Prostate gland (tissue), 2 donors: ENCODE data around the gene TGFB1. TPM values are rescaled to one million over a fixed set of nuclear protein-coding genes. Genes with fewer than 3 reads are reported as not detected.

Experiments
- DNase-seq: peaks from one replicate; pipeline ENCODE4 v3.0.0-alpha.2; 2019; ENCODE audit warnings: low spot score
- H3K27ac ChIP-seq, 2 donors: fragments of 200-600 bp; sonication (generic); 2 replicates each; pipeline ENCODE4 v1.5.1; 2017 to 2019
- H3K27me3 ChIP-seq: fragments of 200-600 bp; sonication (generic); replicated peaks from 2 replicates; pipeline ENCODE4 v1.5.1; 2019; ENCODE audit not compliant: insufficient read depth
- H3K36me3 ChIP-seq, 2 donors: fragments of 200-600 bp; sonication (generic); 1 replicate in 1 of 2; 2 replicates in 1 of 2; pipeline versions ENCODE4 v1.5.1 to v1.8.1; 2017 to 2019
- H3K4me1 ChIP-seq: fragments of 200-600 bp; sonication (generic); replicated peaks from 2 replicates; pipeline ENCODE4 v1.5.1; 2019
- H3K4me3 ChIP-seq, 2 donors: fragments of 200-600 bp; sonication (generic); 2 replicates each; pipeline ENCODE4 v1.5.1; 2017 to 2019
- H3K9me3 ChIP-seq: fragments of 200-600 bp; sonication (generic); 2 replicates; pipeline ENCODE4 v1.5.1; 2017
- POLR2A ChIP-seq: fragments of 450-650 bp; IDR thresholded peaks from one replicate; pipeline ENCODE4 v1.6.1; 2016; ENCODE audit warnings: antibody characterized with exemption, mild to moderate bottlenecking
- POLR2AphosphoS5 ChIP-seq: sonication (generic); formaldehyde crosslinking; IDR thresholded peaks from one replicate; pipeline ENCODE4 v1.6.1; 2017; ENCODE audit warnings: antibody characterized with exemption
- WGBS: methylation state at CpG from one replicate; pipeline ENCODE4 v1.1.5; 2018; 5-methylcytosine and 5-hydroxymethylcytosine counted together
- intact Hi-C: fragments of 100-400 bp; cut with DNase I; formaldehyde crosslinking; loops from one replicate; pipeline ENCODE4 v1.14.2; 2022
- total RNA-seq, 2 donors: library from RNA; depleted of rRNA; stranded (reverse); fragments of >200 nt; gene quantifications; one replicate each; pipeline ENCODE4 v1.1.0, GENCODE V29; 2016
- TF ChIP-seq, protein P1 (sequence below), 4 experiments: fragments of 200-600 bp in 2 of 4; fragments of 450-650 bp in 2 of 4; sonication (generic) in 2 of 4; IDR thresholded peaks; 1 replicate in 3 of 4; 2 replicates in 1 of 4; pipeline ENCODE4 v1.5.1; 2016 to 2019; ENCODE audit warnings: antibody characterized with exemption in 4 of 4, mild to moderate bottlenecking in 2 of 4, moderate library complexity in 2 of 4

TGFB1 gene
- total RNA-seq, 2 donors from 2014 or later: 9.7 to 32.4 TPM

DNA sequence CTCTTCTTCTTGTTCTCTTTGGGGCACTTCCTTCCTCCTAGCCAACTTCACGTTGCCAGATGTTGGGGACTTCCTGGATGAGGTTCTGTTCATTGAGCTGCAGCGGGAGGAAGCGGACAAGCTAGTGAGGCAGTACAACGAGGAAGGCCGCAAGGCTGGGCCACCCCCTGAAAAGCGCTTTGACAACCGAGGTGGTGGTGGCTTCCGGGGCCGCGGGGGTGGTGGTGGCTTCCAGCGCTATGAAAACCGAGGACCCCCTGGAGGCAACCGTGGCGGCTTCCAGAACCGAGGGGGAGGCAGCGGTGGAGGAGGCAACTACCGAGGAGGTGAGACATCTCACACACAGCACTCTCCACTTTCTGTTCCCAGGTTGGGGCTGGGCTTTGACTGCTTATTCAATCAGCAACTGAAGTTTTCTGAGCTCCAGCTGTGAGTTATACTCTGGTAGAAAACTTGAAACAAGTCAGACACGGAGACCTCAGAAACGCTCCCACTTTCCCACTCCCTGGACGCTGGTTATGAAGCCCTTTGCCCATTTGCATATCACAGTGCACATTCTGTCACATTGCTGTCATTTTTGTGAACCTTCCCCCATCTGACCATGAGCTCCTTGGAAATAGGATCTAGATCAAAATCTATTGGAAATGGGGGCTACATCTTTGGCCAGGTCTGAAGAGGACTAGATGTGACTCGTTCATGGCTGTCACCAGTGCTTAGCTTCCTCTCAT is 50.9 kb downstream of the TGFB1 start:
- Histone ChIP-seq H3K36me3 (peaks cover 19 to 28% of the 10 kb centered on the region in 2 donors), H3K4me3 (no peak overlapping the region), H3K27ac (no peak overlapping the region), H3K9me3 (no peaks in the 10 kb centered on the region), H3K4me1 (peaks cover 6% of the 10 kb centered on the region), H3K27me3 (no peaks in the 10 kb centered on the region)
- 78% methylated on average over 21 of the region's 21 CpGs for WGBS
- no peak for DNase-seq
- intact Hi-C loops: no loop called here
- TF ChIP-seq, protein P1, sequence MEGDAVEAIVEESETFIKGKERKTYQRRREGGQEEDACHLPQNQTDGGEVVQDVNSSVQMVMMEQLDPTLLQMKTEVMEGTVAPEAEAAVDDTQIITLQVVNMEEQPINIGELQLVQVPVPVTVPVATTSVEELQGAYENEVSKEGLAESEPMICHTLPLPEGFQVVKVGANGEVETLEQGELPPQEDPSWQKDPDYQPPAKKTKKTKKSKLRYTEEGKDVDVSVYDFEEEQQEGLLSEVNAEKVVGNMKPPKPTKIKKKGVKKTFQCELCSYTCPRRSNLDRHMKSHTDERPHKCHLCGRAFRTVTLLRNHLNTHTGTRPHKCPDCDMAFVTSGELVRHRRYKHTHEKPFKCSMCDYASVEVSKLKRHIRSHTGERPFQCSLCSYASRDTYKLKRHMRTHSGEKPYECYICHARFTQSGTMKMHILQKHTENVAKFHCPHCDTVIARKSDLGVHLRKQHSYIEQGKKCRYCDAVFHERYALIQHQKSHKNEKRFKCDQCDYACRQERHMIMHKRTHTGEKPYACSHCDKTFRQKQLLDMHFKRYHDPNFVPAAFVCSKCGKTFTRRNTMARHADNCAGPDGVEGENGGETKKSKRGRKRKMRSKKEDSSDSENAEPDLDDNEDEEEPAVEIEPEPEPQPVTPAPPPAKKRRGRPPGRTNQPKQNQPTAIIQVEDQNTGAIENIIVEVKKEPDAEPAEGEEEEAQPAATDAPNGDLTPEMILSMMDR (IDR thresholded peaks at IDR 0.05): no peak
- no peak for TF ChIP-seq POLR2AphosphoS5
- no peak for TF ChIP-seq POLR2A

DNA sequence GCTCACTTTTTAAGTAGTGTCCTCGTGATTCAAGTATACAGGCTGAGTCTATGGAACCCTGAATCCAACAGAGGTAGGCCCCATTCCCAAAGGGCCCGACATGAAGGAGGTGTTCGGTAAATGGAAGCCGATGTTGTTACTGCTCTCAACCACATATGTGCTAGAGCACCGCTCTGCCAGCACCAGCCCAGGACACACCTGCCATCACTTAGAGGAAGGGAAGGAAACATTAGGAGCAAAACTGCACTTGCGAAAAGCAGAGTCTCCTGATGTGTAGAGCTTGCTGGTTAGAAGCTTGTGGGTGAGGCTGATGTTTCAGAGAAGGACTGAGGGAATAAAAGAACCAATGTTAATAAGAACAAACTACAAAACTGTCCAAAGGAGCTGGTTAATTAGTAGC is 53.2 kb downstream of the TGFB1 start:
- H3K4me3 ChIP-seq: no peak overlapping the region
- H3K4me1 ChIP-seq: peaks cover 6% of the 10 kb centered on the region
- no peak overlapping the region for H3K27ac ChIP-seq
- H3K9me3 ChIP-seq: no peaks in the 10 kb centered on the region
- H3K27me3 ChIP-seq: no peaks in the 10 kb centered on the region
- DNase-seq: no peak
- peaks cover 14 to 21% of the 10 kb centered on the region in 2 donors for H3K36me3 ChIP-seq
- intact Hi-C loops: no loop called here
- TF ChIP-seq POLR2A (no peak), POLR2AphosphoS5 (no peak)
- TF ChIP-seq, protein P1 (IDR thresholded peaks at IDR 0.05): no peak
- WGBS: 91% methylated on average over 6 of the region's 6 CpGs

DNA sequence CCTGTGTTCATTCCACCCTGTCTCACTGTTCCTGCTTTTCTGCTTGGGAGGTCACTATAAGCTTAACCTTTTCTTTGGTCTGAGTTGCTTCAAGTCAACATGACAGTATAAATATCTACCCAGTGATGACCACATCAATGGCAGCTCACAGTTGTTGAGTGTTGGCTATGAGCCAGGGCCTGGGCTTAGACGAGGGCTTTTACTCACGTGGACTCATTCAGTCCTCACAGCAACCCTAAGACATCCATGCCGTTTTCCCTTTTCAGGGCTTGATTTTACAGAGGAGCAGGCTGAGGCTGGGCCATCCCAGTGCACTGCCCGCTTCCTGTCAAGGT is 54.0 kb downstream of the TGFB1 start:
- Histone ChIP-seq H3K36me3 (peaks cover 15 to 18% of the 10 kb centered on the region in 2 donors), H3K4me1 (peaks cover 6% of the 10 kb centered on the region)
- intact Hi-C loops: no loop called here

DNA sequence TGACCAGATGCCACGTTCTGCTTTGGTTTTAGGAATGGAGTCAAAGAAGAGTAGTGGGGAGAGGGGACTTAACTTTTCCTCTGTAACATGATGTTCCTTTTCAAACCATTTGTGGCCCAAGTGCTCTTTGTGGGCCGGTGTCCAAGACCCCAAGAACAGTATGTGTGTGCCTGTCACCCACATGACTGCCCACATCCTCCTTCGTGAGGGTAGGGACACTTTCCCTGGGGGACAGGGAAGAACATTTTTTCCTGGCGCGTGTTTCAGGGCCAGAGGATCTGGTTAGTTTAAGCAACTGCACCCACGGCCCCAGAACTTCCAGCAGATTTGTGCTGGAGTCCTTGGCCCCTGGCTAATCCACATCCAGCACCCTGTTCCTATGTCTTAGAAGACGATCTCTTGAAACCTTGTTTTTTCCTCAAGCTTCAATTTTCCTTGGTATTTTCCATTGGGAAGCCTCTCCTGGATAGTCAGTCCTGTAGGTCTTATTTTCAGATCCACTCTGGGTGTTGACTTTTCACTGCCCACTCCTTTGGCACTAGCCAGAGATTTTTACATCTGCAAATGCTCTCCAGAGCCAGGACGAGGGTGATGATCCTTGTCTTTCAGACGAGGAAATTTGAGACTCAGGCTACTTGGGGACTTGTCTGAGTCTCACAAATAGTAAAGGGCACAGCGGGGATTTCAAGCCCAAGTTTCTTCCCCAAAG is 54.5 kb downstream of the TGFB1 start:
- H3K9me3 ChIP-seq: no peaks in the 10 kb centered on the region
- H3K27ac ChIP-seq: peak overlapping the region; percentile 29 to 49
- H3K27me3 ChIP-seq: no peaks in the 10 kb centered on the region
- H3K4me1 ChIP-seq: peaks cover 6% of the 10 kb centered on the region
- peaks cover 16 to 18% of the 10 kb centered on the region in 2 donors for H3K36me3 ChIP-seq
- intact Hi-C loops: no loop called here
- no peak overlapping the region for H3K4me3 ChIP-seq
- DNase-seq: no peak
- 52% methylated on average over 10 of the region's 10 CpGs for WGBS
- TF ChIP-seq POLR2A (no peak), POLR2AphosphoS5 (no peak)
- TF ChIP-seq, protein P1 (IDR thresholded peaks at IDR 0.05): no peak

More for the DNA sequence above, 54.0 kb downstream of the TGFB1 start:
- Histone ChIP-seq H3K27me3 (no peaks in the 10 kb centered on the region), H3K27ac (peak overlapping the region; percentile 29 to 49), H3K9me3 (no peaks in the 10 kb centered on the region), H3K4me3 (no peak overlapping the region)
- TF ChIP-seq, protein P1 (IDR thresholded peaks at IDR 0.05): no peak
- no peak for TF ChIP-seq POLR2A
- no peak for DNase-seq
- 37% methylated on average over 4 of the region's 4 CpGs for WGBS
